Measurements from ENCODE around the gene CHRDL1. TPM values are rescaled to one million over a fixed set of nuclear protein-coding genes. Genes with fewer than 3 reads are reported as not detected.
"Not testable (repeated sequence)": the region's sequence is repeated elsewhere in the genome, so short reads cannot be mapped to it uniquely, and the experiment has no call there.

Gene CHRDL1, protein sequence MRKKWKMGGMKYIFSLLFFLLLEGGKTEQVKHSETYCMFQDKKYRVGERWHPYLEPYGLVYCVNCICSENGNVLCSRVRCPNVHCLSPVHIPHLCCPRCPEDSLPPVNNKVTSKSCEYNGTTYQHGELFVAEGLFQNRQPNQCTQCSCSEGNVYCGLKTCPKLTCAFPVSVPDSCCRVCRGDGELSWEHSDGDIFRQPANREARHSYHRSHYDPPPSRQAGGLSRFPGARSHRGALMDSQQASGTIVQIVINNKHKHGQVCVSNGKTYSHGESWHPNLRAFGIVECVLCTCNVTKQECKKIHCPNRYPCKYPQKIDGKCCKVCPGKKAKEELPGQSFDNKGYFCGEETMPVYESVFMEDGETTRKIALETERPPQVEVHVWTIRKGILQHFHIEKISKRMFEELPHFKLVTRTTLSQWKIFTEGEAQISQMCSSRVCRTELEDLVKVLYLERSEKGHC
- total RNA-seq: not detected
- not detected for polyA plus RNA-seq

DNA sequence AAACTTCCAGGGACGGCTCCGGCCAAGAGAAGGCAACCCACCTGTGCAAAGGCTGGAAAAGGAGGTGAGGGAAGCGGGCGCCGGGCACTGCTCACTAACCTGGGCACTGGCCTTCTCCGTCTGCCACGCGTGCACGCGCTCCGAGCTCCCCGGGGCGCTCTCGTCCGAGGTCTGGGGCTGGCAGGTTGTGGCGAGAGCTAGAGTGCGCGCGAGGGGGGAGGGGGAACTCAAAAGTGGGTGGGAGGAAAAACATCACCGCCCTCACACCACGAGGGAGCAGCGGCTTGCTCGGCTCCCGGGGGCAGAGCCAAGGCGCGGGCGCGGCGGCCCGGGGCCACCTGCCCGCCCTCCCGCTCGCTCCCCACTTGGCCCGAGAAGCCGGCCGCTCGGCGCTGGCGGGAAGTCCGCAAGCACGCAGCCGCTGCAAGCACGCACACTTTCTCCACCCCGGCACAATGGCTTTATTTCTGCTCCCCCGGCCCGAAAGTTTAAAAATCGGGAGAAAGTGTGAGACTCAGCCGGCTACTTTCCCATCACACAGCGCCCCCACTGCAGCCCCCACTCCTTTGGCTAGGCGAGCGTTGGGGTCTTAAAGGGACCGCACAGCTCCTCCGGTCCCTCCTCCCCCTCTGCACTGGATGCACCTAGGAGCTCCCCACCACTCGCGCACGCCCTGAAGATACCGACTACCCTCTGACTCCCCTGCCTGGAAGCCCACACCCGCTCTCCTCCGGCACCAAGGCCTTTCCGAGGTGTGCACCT is at the start of gene CHRDL1:
Gene CHRDL1 (minus strand): TSS at position 173 of the 762 bp plus-strand sequence. CDS start 3,636 bp downstream, outside the sequence.
- H3K4me1 Mint-ChIP-seq: peaks cover 0 to 3% (median 0%) of the 10 kb centered on the region in 3 donors
- Histone ChIP-seq H3K27ac (ENCODE audit: low read depth, low read length) (no peak within 1 kb of the TSS), H3K9me3 (ENCODE audit: low read length) (no peaks in the 10 kb centered on the region), H3K36me3 (ENCODE audit: insufficient read depth, low read length) (no peaks in the 10 kb centered on the region), H3K4me3 (ENCODE audit: low read length) (no peak within 1 kb of the TSS), H3K4me1 (ENCODE audit: insufficient read depth, low read length) (no peaks in the 10 kb centered on the region), H3K27me3 (ENCODE audit: insufficient read depth, low read length, poor library complexity, severe bottlenecking) (no peaks in the 10 kb centered on the region)
- no peak for DNase-seq
- H3K4me3 Mint-ChIP-seq: no peak within 1 kb of the TSS
- ChIA-PET CTCF (no interaction called here), POLR2A (no interaction called here)
- peaks cover 15 to 23% of the 10 kb centered on the region in 2 donors for H3K27me3 Mint-ChIP-seq
- H3K9me3 Mint-ChIP-seq: peaks cover 0 to 5% (median 0%) of the 10 kb centered on the region in 5 donors
- H3K36me3 Mint-ChIP-seq: no peaks in the 10 kb centered on the region
- H3K27ac Mint-ChIP-seq: no peak within 1 kb of the TSS

DNA sequence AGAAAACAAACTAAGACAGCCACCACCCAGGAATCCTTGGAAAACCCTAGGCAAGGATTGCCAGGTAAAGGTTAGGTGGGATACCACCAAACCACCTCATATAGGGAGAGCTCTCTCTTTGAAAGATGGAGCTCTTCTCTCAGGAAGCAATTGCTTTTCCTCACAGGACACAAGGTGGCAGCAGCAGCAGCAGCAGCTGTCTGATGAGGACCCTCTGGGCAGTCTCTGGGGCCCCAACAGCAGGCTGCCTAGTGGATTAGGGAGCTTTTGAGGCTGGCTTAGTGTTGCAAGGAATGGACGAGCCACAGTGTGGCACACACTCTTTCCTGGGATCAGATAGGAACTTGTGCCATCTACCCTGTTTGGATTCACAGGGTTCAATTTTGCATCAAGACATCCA is 41.4 kb upstream of the CHRDL1 start:
- no peak overlapping the region for H3K4me3 Mint-ChIP-seq
- Histone ChIP-seq H3K27me3 (ENCODE audit: insufficient read depth, low read length, poor library complexity, severe bottlenecking) (no peaks in the 10 kb centered on the region), H3K27ac (ENCODE audit: low read depth, low read length) (no peak overlapping the region), H3K4me3 (ENCODE audit: low read length) (no peak overlapping the region), H3K9me3 (ENCODE audit: low read length) (no peaks in the 10 kb centered on the region), H3K36me3 (ENCODE audit: insufficient read depth, low read length) (no peaks in the 10 kb centered on the region), H3K4me1 (ENCODE audit: insufficient read depth, low read length) (no peaks in the 10 kb centered on the region)
- H3K27me3 Mint-ChIP-seq: peaks cover 0 to 1% of the 10 kb centered on the region in 2 donors
- H3K27ac Mint-ChIP-seq: no peak overlapping the region
- H3K36me3 Mint-ChIP-seq: no peaks in the 10 kb centered on the region
- ChIA-PET POLR2A (no interaction called here), CTCF (interaction anchor here (1.2 to 1.6 kb wide), 2 partner anchors 10 to 13 kb away, joined by 4 read pairs; no protein-coding TSS in a partner anchor)
- H3K9me3 Mint-ChIP-seq: no peaks in the 10 kb centered on the region
- no peak for DNase-seq
- H3K4me1 Mint-ChIP-seq: no peaks in the 10 kb centered on the region

DNA sequence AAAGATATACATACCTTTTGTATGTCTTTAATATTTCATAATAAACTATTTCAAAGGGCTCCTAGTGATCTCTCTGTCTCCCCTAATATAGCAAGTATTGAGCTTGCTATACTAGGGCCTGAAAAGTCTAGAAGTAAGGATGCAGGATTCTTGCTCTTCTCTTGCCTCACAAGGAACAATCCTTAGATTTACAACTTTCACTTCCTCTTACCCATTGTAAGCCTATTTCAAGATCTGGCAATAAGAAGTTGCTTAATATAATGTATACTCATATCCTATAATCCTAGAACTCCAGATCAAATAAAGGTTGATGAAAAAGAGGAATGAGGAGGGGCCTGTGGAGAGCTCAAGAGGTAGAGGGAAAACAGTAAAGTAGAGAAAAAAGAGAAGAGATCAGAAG is 40.8 kb upstream of the CHRDL1 start:
- H3K4me3 ChIP-seq (ENCODE audit: low read length): no peak overlapping the region
- H3K4me1 ChIP-seq (ENCODE audit: insufficient read depth, low read length): no peaks in the 10 kb centered on the region
- no peaks in the 10 kb centered on the region for H3K9me3 ChIP-seq (ENCODE audit: low read length)
- H3K27ac Mint-ChIP-seq: no peak overlapping the region
- ChIA-PET POLR2A (no interaction called here), CTCF (interaction anchor here (1.2 to 1.6 kb wide), 2 partner anchors 10 to 13 kb away, joined by 4 read pairs; no protein-coding TSS in a partner anchor)
- no peak for DNase-seq
- H3K4me3 Mint-ChIP-seq: no peak overlapping the region
- no peak overlapping the region for H3K27ac ChIP-seq (ENCODE audit: low read depth, low read length)
- no peaks in the 10 kb centered on the region for H3K27me3 ChIP-seq (ENCODE audit: insufficient read depth, low read length, poor library complexity, severe bottlenecking)
- no peaks in the 10 kb centered on the region for H3K36me3 ChIP-seq (ENCODE audit: insufficient read depth, low read length)
- H3K36me3 Mint-ChIP-seq: no peaks in the 10 kb centered on the region
- no peaks in the 10 kb centered on the region for H3K9me3 Mint-ChIP-seq
- H3K4me1 Mint-ChIP-seq: no peaks in the 10 kb centered on the region
- no peaks in the 10 kb centered on the region for H3K27me3 Mint-ChIP-seq

DNA sequence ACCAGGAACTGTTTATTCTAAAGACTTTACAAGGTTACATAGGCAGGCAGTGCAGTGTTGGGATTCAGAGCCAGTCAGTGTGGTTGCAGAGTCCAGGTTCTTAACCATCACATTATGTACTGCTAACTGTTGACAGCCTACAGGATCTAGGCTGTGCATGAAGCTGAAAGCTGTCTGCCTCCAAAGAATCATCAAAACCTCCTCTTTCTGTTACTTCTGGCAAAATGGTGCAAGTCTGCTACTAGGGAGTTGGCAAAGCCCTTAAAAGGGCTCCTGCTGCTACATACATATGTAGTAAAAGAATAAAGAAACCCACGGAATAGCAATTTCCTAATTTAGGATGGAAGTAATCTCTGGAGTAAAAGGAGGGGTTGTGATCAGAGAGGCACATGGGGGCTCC is 40.4 kb upstream of the CHRDL1 start:
- CTCF ChIA-PET: interaction anchor here (1.6 kb wide), 1 partner anchor 14 kb away, joined by 4 read pairs; no protein-coding TSS in a partner anchor
- H3K4me3 Mint-ChIP-seq: no peak overlapping the region
- no peak overlapping the region for H3K27ac Mint-ChIP-seq
- no peaks in the 10 kb centered on the region for H3K9me3 Mint-ChIP-seq
- no peaks in the 10 kb centered on the region for H3K36me3 ChIP-seq (ENCODE audit: insufficient read depth, low read length)
- no peaks in the 10 kb centered on the region for H3K9me3 ChIP-seq (ENCODE audit: low read length)
- no peaks in the 10 kb centered on the region for H3K36me3 Mint-ChIP-seq
- no peak overlapping the region for H3K4me3 ChIP-seq (ENCODE audit: low read length)
- no peak for DNase-seq
- no peaks in the 10 kb centered on the region for H3K4me1 ChIP-seq (ENCODE audit: insufficient read depth, low read length)
- H3K27ac ChIP-seq (ENCODE audit: low read depth, low read length): no peak overlapping the region
- H3K27me3 Mint-ChIP-seq: no peaks in the 10 kb centered on the region
- no peaks in the 10 kb centered on the region for H3K4me1 Mint-ChIP-seq
- POLR2A ChIA-PET: no interaction called here
- H3K27me3 ChIP-seq (ENCODE audit: insufficient read depth, low read length, poor library complexity, severe bottlenecking): no peaks in the 10 kb centered on the region

DNA sequence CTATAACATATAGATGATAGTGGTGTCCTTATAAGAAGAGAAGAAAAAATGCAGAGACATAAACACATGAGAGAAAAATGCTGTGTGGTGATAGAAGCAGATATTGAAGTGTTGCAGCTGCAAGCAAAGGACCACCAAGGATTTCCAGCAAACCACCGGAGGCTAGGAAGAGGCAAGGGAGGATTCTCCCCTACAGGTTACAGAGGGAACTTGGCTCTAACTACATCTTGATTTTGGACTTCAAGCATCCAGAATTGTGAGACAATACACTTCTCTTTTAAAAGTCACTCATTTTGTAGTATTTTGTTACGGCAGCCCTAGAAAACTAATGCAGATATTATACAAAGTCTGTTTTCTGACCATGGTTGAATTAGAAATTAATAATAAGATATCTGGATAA is 30.4 kb upstream of the CHRDL1 start:
- H3K27me3 Mint-ChIP-seq: peaks cover 3 to 8% of the 10 kb centered on the region in 2 donors
- Histone ChIP-seq H3K4me3 (ENCODE audit: low read length) (no peak overlapping the region), H3K4me1 (ENCODE audit: insufficient read depth, low read length) (no peaks in the 10 kb centered on the region), H3K36me3 (ENCODE audit: insufficient read depth, low read length) (no peaks in the 10 kb centered on the region), H3K9me3 (ENCODE audit: low read length) (no peaks in the 10 kb centered on the region), H3K27me3 (ENCODE audit: insufficient read depth, low read length, poor library complexity, severe bottlenecking) (no peaks in the 10 kb centered on the region), H3K27ac (ENCODE audit: low read depth, low read length) (no peak overlapping the region)
- H3K9me3 Mint-ChIP-seq: peaks cover 0 to 2% (median 0%) of the 10 kb centered on the region in 5 donors
- H3K36me3 Mint-ChIP-seq: no peaks in the 10 kb centered on the region
- no peaks in the 10 kb centered on the region for H3K4me1 Mint-ChIP-seq
- no peak for DNase-seq
- CTCF ChIA-PET: no interaction called here
- no peak overlapping the region for H3K27ac Mint-ChIP-seq
- H3K4me3 Mint-ChIP-seq: no peak overlapping the region
- POLR2A ChIA-PET: no interaction called here

DNA sequence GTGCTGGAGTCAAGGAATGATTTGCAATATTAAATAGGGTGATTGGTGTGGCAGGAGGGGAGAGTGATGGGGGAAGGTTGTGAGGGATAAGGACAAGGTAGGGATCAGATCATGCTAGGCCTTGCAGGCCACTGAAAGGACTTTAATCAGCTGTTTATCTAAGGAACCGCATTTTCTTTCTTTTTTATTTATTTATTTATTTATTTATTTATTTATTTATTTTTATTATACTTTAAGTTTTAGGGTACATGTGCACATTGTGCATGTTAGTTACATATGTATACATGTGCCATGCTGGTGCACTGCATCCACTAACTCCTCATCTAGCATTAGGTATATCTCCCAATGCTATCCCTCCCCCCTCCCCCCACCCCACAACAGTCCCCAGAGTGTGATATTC is 20.9 kb upstream of the CHRDL1 start:
- H3K27me3 ChIP-seq (ENCODE audit: insufficient read depth, low read length, poor library complexity, severe bottlenecking); H3K27ac ChIP-seq (ENCODE audit: low read depth, low read length); H3K27me3 Mint-ChIP-seq; H3K4me1 ChIP-seq (ENCODE audit: insufficient read depth, low read length); H3K4me3 ChIP-seq (ENCODE audit: low read length); H3K36me3 ChIP-seq (ENCODE audit: insufficient read depth, low read length); H3K27ac Mint-ChIP-seq; H3K4me1 Mint-ChIP-seq; H3K9me3 Mint-ChIP-seq; H3K9me3 ChIP-seq (ENCODE audit: low read length); H3K4me3 Mint-ChIP-seq; POLR2A ChIA-PET; H3K36me3 Mint-ChIP-seq; DNase-seq; CTCF ChIA-PET: not testable (repeated sequence)

DNA sequence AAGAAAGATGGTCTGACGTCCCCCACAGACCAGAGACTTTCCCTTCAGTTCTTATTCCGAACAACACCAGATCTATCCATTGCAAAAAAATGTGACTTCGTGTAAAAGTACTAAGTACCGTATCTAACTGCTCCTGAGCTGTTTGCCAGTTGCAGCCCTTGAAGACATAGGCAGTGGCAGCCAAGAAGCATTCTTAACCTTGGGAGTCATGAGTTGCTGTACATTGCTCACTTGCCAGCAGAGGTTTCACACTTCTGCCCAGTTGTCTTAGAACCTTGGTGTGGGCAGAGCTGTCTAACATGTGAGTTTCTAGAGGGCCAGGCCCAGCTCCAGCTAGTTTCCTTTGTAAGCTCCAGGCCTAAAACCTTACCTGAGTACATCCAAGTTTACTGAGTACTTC is 10.5 kb upstream of the CHRDL1 start:
- CTCF ChIA-PET: no interaction called here
- H3K36me3 ChIP-seq (ENCODE audit: insufficient read depth, low read length): no peaks in the 10 kb centered on the region
- DNase-seq: no peak
- H3K27ac Mint-ChIP-seq: no peak overlapping the region
- no peak overlapping the region for H3K4me3 ChIP-seq (ENCODE audit: low read length)
- POLR2A ChIA-PET: no interaction called here
- H3K4me3 Mint-ChIP-seq: no peak overlapping the region
- H3K36me3 Mint-ChIP-seq: no peaks in the 10 kb centered on the region
- no peaks in the 10 kb centered on the region for H3K4me1 Mint-ChIP-seq
- H3K9me3 Mint-ChIP-seq: no peaks in the 10 kb centered on the region
- no peaks in the 10 kb centered on the region for H3K4me1 ChIP-seq (ENCODE audit: insufficient read depth, low read length)
- H3K27me3 ChIP-seq (ENCODE audit: insufficient read depth, low read length, poor library complexity, severe bottlenecking): no peaks in the 10 kb centered on the region
- no peaks in the 10 kb centered on the region for H3K9me3 ChIP-seq (ENCODE audit: low read length)
- H3K27me3 Mint-ChIP-seq: peaks cover 0 to 11% of the 10 kb centered on the region in 2 donors
- H3K27ac ChIP-seq (ENCODE audit: low read depth, low read length): no peak overlapping the region

DNA sequence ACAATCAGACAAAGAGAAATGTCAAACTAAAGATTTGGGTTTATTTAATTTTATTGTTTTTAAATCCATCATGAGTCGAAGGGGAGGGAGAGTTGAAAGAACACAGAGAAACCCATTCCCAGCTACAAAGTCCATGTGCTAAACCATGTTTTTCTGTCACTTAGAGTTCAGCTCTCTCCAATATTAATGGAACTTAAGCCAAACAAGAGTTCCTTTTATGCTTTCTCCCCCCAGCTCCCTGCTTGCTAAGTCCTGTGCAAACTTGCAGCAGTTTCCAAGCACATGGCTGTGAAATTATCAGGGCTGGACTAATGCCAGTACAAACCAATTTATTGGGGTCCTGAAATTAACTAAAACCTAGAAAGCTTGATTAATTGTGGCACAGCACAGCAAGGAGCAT is 9.7 kb upstream of the CHRDL1 start:
- CTCF ChIA-PET: no interaction called here
- Mint-ChIP-seq H3K27ac (no peak overlapping the region), H3K9me3 (no peaks in the 10 kb centered on the region), H3K4me3 (no peak overlapping the region), H3K36me3 (no peaks in the 10 kb centered on the region), H3K4me1 (no peaks in the 10 kb centered on the region), H3K27me3 (peaks cover 0 to 11% of the 10 kb centered on the region in 2 donors)
- Histone ChIP-seq H3K36me3 (ENCODE audit: insufficient read depth, low read length) (no peaks in the 10 kb centered on the region), H3K27me3 (ENCODE audit: insufficient read depth, low read length, poor library complexity, severe bottlenecking) (no peaks in the 10 kb centered on the region), H3K27ac (ENCODE audit: low read depth, low read length) (no peak overlapping the region), H3K9me3 (ENCODE audit: low read length) (no peaks in the 10 kb centered on the region), H3K4me3 (ENCODE audit: low read length) (no peak overlapping the region), H3K4me1 (ENCODE audit: insufficient read depth, low read length) (no peaks in the 10 kb centered on the region)
- DNase-seq: no peak
- POLR2A ChIA-PET: no interaction called here
